HepG2 (cell line): Measurements from ENCODE around the gene PTCD3. TPM values are rescaled to one million over a fixed set of nuclear protein-coding genes. Genes with fewer than 3 reads are reported as not detected.

Experiments used
- ARNT2 ChIP-seq: sonication (generic); formaldehyde crosslinking; IDR thresholded peaks from 2 replicates; pipeline ENCODE4 v1.8.0; 2022; ENCODE audit warnings: mild to moderate bottlenecking, low read depth, missing genetic modification reagents, moderate library complexity
- ARNTL ChIP-seq: sonication (generic); formaldehyde crosslinking; IDR thresholded peaks from 2 replicates; pipeline ENCODE4 v1.4.0; 2020; ENCODE audit warnings: mild to moderate bottlenecking, missing genetic modification reagents
- ATF1 ChIP-seq: IDR thresholded peaks from 2 replicates; pipeline ENCODE4 v1.6.1; 2016; ENCODE audit warnings: mild to moderate bottlenecking, control low read depth
- BCL6 ChIP-seq: IDR thresholded peaks from 2 replicates; pipeline ENCODE4 v1.6.1; 2016; ENCODE audit warnings: missing genetic modification reagents, missing compliant biosample characterization
- BRD4 ChIP-seq: sonication (generic); formaldehyde crosslinking; IDR thresholded peaks from 2 replicates; pipeline ENCODE4 v1.4.0; 2020; ENCODE audit warnings: missing genetic modification reagents
- HIVEP1 ChIP-seq: sonication (generic); formaldehyde crosslinking; IDR thresholded peaks from 2 replicates; pipeline ENCODE4 v1.4.0; 2020; ENCODE audit warnings: mild to moderate bottlenecking, missing genetic modification reagents
- HNRNPL ChIP-seq: fragments of 200-400 bp; formaldehyde crosslinking; IDR thresholded peaks from 2 replicates; pipeline ENCODE4 v1.6.1; 2017; ENCODE audit warnings: mild to moderate bottlenecking, low read depth, low read length
- MTF1 ChIP-seq: sonication (generic); formaldehyde crosslinking; IDR thresholded peaks from 2 replicates; pipeline ENCODE4 v1.5.0; 2020; ENCODE audit warnings: missing genetic modification reagents
- SAFB2 ChIP-seq: sonication (generic); formaldehyde crosslinking; IDR thresholded peaks from 2 replicates; pipeline ENCODE4 v1.5.1; 2020; ENCODE audit warnings: missing genetic modification reagents, low read depth, mild to moderate bottlenecking, borderline replicate concordance
- SATB2 ChIP-seq: sonication (generic); formaldehyde crosslinking; IDR thresholded peaks from 2 replicates; pipeline ENCODE4 v1.5.0; 2020; ENCODE audit warnings: missing genetic modification reagents
- XRCC5 ChIP-seq: fragments of 200-400 bp; formaldehyde crosslinking; optimal IDR thresholded peaks from 2 replicates; pipeline ENCODE3; 2017; ENCODE audit warnings: mild to moderate bottlenecking, low read length
- YY1 ChIP-seq: IDR thresholded peaks from 2 replicates; pipeline ENCODE4 v1.6.1; 2011; ENCODE audit warnings: low read length, low read depth, moderate library complexity, mild to moderate bottlenecking; ENCODE audit not compliant: insufficient read depth, insufficient replicate concordance
- ZMYM2 ChIP-seq: sonication (generic); formaldehyde crosslinking; IDR thresholded peaks from 2 replicates; pipeline ENCODE4 v1.8.0; 2022; ENCODE audit warnings: mild to moderate bottlenecking, missing genetic modification reagents
- ZNF264 ChIP-seq: sonication (generic); formaldehyde crosslinking; IDR thresholded peaks from 2 replicates; pipeline ENCODE4 v1.4.0; 2020; ENCODE audit warnings: missing genetic modification reagents
- ZNF33B ChIP-seq: sonication (generic); formaldehyde crosslinking; IDR thresholded peaks from 2 replicates; pipeline ENCODE4 v1.5.1; 2020; ENCODE audit warnings: mild to moderate bottlenecking, missing genetic modification reagents
- ZNF430 ChIP-seq: sonication (generic); formaldehyde crosslinking; IDR thresholded peaks from 2 replicates; pipeline ENCODE4 v1.9.0; 2021; ENCODE audit warnings: mild to moderate bottlenecking, missing genetic modification reagents
- ZNF607 ChIP-seq: sonication (generic); formaldehyde crosslinking; IDR thresholded peaks from 2 replicates; pipeline ENCODE4 v1.5.1; 2020; ENCODE audit warnings: missing genetic modification reagents, mild to moderate bottlenecking, borderline replicate concordance
- ZNF674 ChIP-seq: sonication (generic); formaldehyde crosslinking; IDR thresholded peaks from 2 replicates; pipeline ENCODE4 v1.5.0; 2020; ENCODE audit warnings: low read depth, mild to moderate bottlenecking, missing genetic modification reagents
- ZNF841 ChIP-seq: sonication (generic); formaldehyde crosslinking; IDR thresholded peaks from 2 replicates; pipeline ENCODE4 v1.8.1; 2023; ENCODE audit warnings: missing genetic modification reagents, borderline replicate concordance
- ZSCAN20 ChIP-seq: sonication (generic); formaldehyde crosslinking; IDR thresholded peaks from 2 replicates; pipeline ENCODE4 v1.4.0; 2020; ENCODE audit warnings: missing genetic modification reagents, mild to moderate bottlenecking, borderline replicate concordance
- polyA plus RNA-seq, 8 experiments: library from polyadenylated mRNA; depleted of rRNA in 3 of 8; stranded (reverse) in 7 of 8; unstranded in 1 of 8; fragments of >200 nt; fragmentation: Illumina TruSeq in 4 of 8; extraction: Trizol in 4 of 8; gene quantifications; 2 replicates each; pipeline versions ENCODE4 v1.2.1 to v1.2.3, GENCODE V29; 2011 to 2016; ENCODE audit warnings: low read depth in 4 of 8, missing spikeins in 1 of 8, mixed read lengths in 1 of 8; ENCODE audit not compliant: insufficient read depth in 1 of 8
- total RNA-seq, 5 experiments: library from RNA; depleted of rRNA; stranded (reverse); fragments of >200 nt; fragmentation: Illumina TruSeq; extraction: Trizol; gene quantifications; 2 replicates each; pipeline ENCODE4 v1.2.3, GENCODE V29; 2016; ENCODE audit warnings: low read depth in 1 of 5
- TF ChIP-seq, protein P1 (sequence below): sonication (generic); formaldehyde crosslinking; IDR thresholded peaks from 2 replicates; pipeline ENCODE4 v1.5.0; 2020; ENCODE audit warnings: missing genetic modification reagents
- TF ChIP-seq, protein P2 (sequence below): sonication (generic); formaldehyde crosslinking; IDR thresholded peaks from 2 replicates; pipeline ENCODE4 v1.8.1; 2022; ENCODE audit warnings: mild to moderate bottlenecking, missing genetic modification reagents
- TF ChIP-seq, protein P3 (sequence below): sonication (generic); formaldehyde crosslinking; IDR thresholded peaks from 2 replicates; pipeline ENCODE4 v1.8.0; 2022; ENCODE audit warnings: mild to moderate bottlenecking, missing genetic modification reagents, borderline replicate concordance
- TF ChIP-seq, protein P4 (sequence below): sonication (generic); formaldehyde crosslinking; IDR thresholded peaks from 2 replicates; pipeline ENCODE4 v1.5.1; 2020; ENCODE audit warnings: missing genetic modification reagents, mild to moderate bottlenecking, borderline replicate concordance

PTCD3 gene
- total and polyA plus RNA-seq, 2 of the 13 experiments (the other 11 are each of a cell fraction or from before 2014, with no cell fraction given): 124 to 309 TPM

DNA sequence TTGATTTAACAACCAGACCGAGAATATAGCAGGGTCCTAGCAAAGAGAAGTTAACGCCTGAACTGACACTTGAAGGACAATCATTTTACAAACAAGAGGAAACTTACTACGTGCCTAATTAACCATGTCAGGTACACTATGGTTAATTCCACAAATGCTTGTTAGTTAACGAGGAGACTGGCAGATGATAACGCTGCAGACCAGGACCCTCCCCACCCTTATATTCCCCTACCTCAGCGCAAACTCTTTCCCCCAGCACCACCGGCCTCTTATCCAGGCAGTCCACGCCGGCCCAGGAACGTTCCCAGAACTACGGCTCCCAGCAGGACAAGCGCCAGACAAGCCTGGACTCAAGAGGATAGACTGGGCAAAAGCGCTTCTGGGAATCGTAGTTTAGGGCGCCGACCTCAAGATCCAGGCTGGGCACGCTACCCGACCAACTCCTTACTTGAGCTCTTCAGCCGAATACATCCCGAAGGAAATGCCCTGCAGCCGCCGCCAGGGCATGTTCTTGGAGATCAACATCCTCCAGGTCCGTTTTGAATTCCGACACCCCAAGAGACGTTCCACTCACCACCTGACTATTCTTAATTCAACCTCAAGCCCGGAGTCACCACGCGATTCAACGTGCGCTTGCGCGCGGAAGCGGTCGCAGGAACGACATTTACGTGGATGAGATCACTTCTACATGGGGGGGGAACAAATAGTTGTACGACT, 625 bp upstream of the PTCD3 start, which contains the start of gene POLR1A (continued):
- TF ChIP-seq ZNF430: peak; percentile 79
- no peak for TF ChIP-seq ZNF264 (CRISPR knock-in tag)
- TF ChIP-seq YY1: peak; percentile 63
- TF ChIP-seq SAFB2 (CRISPR knock-in tag): peak; percentile 29; the same call in 1 of the 2 replicates
- no peak; the same call in 1 of the 2 replicates for TF ChIP-seq MTF1 (CRISPR knock-in tag)
- TF ChIP-seq ZSCAN20: no peak
- no peak for TF ChIP-seq HNRNPL
- TF ChIP-seq ZNF607 (CRISPR knock-in tag): no peak
- no peak; the same call in 1 of the 2 replicates for TF ChIP-seq SATB2 (CRISPR knock-in tag)
- no peak for TF ChIP-seq ARNTL (CRISPR knock-in tag)
- TF ChIP-seq HIVEP1 (CRISPR knock-in tag): 0 out of 2 replicates have a peak, but pooled peaks have one; percentile 1
- no peak for TF ChIP-seq ARNT2
- peak; percentile 5; the same call in 1 of the 2 replicates for TF ChIP-seq BCL6 (CRISPR knock-in tag)
- TF ChIP-seq BRD4 (CRISPR knock-in tag): no peak
- TF ChIP-seq, protein P1, sequence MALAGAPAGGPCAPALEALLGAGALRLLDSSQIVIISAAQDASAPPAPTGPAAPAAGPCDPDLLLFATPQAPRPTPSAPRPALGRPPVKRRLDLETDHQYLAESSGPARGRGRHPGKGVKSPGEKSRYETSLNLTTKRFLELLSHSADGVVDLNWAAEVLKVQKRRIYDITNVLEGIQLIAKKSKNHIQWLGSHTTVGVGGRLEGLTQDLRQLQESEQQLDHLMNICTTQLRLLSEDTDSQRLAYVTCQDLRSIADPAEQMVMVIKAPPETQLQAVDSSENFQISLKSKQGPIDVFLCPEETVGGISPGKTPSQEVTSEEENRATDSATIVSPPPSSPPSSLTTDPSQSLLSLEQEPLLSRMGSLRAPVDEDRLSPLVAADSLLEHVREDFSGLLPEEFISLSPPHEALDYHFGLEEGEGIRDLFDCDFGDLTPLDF (CRISPR knock-in tag): no peak
- TF ChIP-seq ZNF33B: 0 out of 2 replicates have a peak, but pooled peaks have one; percentile 39
- TF ChIP-seq, protein P2, sequence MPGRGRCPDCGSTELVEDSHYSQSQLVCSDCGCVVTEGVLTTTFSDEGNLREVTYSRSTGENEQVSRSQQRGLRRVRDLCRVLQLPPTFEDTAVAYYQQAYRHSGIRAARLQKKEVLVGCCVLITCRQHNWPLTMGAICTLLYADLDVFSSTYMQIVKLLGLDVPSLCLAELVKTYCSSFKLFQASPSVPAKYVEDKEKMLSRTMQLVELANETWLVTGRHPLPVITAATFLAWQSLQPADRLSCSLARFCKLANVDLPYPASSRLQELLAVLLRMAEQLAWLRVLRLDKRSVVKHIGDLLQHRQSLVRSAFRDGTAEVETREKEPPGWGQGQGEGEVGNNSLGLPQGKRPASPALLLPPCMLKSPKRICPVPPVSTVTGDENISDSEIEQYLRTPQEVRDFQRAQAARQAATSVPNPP (CRISPR knock-in tag): no peak
- peak; percentile 33 for TF ChIP-seq XRCC5
- TF ChIP-seq, protein P3, sequence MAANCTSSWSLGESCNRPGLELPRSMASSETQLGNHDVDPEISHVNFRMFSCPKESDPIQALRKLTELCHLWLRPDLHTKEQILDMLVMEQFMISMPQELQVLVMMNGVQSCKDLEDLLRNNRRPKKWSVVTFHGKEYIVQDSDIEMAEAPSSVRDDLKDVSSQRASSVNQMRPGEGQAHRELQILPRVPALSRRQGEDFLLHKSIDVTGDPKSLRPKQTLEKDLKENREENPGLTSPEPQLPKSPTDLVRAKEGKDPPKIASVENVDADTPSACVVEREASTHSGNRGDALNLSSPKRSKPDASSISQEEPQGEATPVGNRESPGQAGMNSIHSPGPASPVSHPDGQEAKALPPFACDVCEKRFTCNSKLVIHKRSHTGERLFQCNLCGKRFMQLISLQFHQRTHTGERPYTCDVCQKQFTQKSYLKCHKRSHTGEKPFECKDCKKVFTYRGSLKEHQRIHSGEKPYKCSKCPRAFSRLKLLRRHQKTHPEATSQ: no peak
- no peak for TF ChIP-seq ATF1 (CRISPR knock-in tag)
- TF ChIP-seq ZNF674 (CRISPR knock-in tag): no peak
- TF ChIP-seq ZMYM2 (CRISPR knock-in tag): no peak
- TF ChIP-seq, protein P4, sequence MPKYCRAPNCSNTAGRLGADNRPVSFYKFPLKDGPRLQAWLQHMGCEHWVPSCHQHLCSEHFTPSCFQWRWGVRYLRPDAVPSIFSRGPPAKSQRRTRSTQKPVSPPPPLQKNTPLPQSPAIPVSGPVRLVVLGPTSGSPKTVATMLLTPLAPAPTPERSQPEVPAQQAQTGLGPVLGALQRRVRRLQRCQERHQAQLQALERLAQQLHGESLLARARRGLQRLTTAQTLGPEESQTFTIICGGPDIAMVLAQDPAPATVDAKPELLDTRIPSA (CRISPR knock-in tag): no peak
- TF ChIP-seq ZNF841 (CRISPR knock-in tag): no peak
